Ishikawa (cell line): ENCODE data around the gene PHF1.

Experiments used
- CEBPB ChIP-seq: IDR thresholded peaks from 2 replicates; pipeline ENCODE4 v1.6.1; 2012
- CREB1 ChIP-seq: IDR thresholded peaks from 2 replicates; pipeline ENCODE4 v1.6.1; 2012; ENCODE audit warnings: low read depth
- EGR1 ChIP-seq: IDR thresholded peaks from 2 replicates; pipeline ENCODE4 v1.6.1; 2012
- EP300 ChIP-seq: IDR thresholded peaks from 2 replicates; pipeline ENCODE4 v1.6.1; 2012; ENCODE audit warnings: borderline replicate concordance
- FOXM1 ChIP-seq: IDR thresholded peaks from 2 replicates; pipeline ENCODE4 v1.6.1; 2012; ENCODE audit warnings: low read depth, borderline replicate concordance
- NFIC ChIP-seq: IDR thresholded peaks from 2 replicates; pipeline ENCODE4 v1.6.1; 2012
- RAD21 ChIP-seq: IDR thresholded peaks from 2 replicates; pipeline ENCODE4 v1.6.1; 2012; ENCODE audit warnings: low read depth
- REST ChIP-seq: IDR thresholded peaks from 2 replicates; pipeline ENCODE4 v1.6.1; 2012; ENCODE audit warnings: low read depth, mild to moderate bottlenecking
- TAF1 ChIP-seq: IDR thresholded peaks from 2 replicates; pipeline ENCODE4 v1.6.1; 2012; ENCODE audit warnings: low read depth, mild to moderate bottlenecking
- TCF12 ChIP-seq: IDR thresholded peaks from 2 replicates; pipeline ENCODE4 v1.6.1; 2012; ENCODE audit warnings: low read depth
- TEAD4 ChIP-seq: IDR thresholded peaks from 2 replicates; pipeline ENCODE4 v1.6.1; 2012
- USF1 ChIP-seq: IDR thresholded peaks from 2 replicates; pipeline ENCODE4 v1.6.1; 2012
- YY1 ChIP-seq: IDR thresholded peaks from 2 replicates; pipeline ENCODE4 v1.6.1; 2012; ENCODE audit warnings: low read depth
- ZBTB7A ChIP-seq: IDR thresholded peaks from 2 replicates; pipeline ENCODE4 v1.6.1; 2012; ENCODE audit warnings: low read depth
- TF ChIP-seq, protein P1 (sequence below): IDR thresholded peaks from 2 replicates; pipeline ENCODE4 v1.6.1; 2012

The PHF1 gene

GRCh38 chr6:33446356-33446755, 35.5 kb downstream of the PHF1 start:
- no peak for TF ChIP-seq CEBPB
- no peak for TF ChIP-seq TEAD4
- no peak for TF ChIP-seq ZBTB7A
- TF ChIP-seq EP300: no peak
- no peak for TF ChIP-seq REST
- no peak for TF ChIP-seq EGR1
- no peak for TF ChIP-seq USF1
- TF ChIP-seq TAF1: no peak
- TF ChIP-seq, protein P1, sequence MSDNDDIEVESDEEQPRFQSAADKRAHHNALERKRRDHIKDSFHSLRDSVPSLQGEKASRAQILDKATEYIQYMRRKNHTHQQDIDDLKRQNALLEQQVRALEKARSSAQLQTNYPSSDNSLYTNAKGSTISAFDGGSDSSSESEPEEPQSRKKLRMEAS: no peak
- TF ChIP-seq NFIC: no peak
- no peak for TF ChIP-seq TCF12
- no peak for TF ChIP-seq RAD21
- no peak for TF ChIP-seq YY1

DNA sequence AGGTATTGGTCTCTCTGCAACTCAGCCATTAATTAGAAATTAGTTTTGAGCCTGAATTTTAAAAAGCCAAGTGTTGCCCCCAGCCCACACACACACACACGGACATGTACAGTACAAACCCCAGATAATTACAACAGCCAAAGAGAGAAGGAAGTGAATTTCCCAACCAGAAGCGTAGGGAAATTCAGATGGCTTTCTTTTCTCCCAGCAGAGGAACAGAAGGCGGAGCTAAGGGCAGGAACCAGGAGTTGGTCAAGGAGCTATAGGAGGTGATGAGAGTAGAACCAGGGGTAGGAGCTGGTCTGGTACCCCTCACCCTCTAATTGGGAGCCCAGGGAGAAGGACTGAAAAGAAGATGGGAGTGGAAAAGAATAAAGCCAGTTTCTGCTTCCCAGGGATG, 39.6 kb downstream of the PHF1 start:
- TF ChIP-seq RAD21 (no peak), NFIC (no peak), CREB1 (no peak), ZBTB7A (no peak), EP300 (no peak), CEBPB (no peak), TAF1 (no peak), TEAD4 (no peak)

DNA sequence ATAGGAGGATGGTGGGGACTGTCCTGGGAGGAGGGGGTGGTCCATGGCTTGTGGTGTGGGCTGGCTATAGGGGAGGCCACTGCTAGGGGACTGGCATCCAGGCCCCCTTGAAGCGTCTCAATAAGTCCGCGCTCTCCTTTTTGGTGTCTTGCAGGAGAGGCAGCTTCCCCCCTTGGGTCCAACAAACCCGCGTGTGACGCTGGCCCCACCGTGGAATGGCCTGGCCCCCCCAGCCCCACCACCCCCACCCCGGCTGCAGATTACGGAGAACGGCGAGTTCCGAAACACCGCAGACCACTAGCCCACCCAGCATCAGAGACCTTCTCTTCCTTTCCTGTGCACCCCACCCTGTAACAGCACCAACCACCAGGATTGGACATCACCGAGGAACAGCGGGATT, 40.8 kb downstream of the PHF1 start:
- TF ChIP-seq REST (no peak), ZBTB7A (no peak), EGR1 (no peak), TAF1 (no peak), CEBPB (no peak), YY1 (no peak), FOXM1 (no peak), TCF12 (no peak), USF1 (no peak), CREB1 (no peak), TEAD4 (no peak), NFIC (no peak), RAD21 (no peak), EP300 (no peak)
- TF ChIP-seq, protein P1: no peak

DNA sequence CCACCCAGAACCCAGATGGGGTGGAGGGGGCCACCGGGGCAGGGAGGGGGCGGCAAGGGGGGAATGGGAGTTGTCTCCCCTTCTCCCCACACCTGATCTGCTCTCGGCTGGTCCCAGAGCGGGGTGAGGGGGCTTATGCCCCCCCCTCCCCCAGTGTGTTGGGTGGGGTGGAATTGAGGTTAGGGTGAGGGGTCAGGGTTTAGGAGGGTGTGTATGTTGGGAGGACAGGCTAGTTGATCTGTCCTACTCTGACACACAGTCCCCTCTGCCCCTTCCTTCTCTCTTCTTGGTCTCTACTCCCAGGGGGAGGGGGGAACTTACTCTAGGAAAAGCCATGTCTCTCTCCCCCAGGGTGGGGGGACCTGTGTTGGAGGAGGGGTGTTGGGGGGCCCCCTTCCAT, 41.7 kb downstream of the PHF1 start:
- no peak for TF ChIP-seq TAF1
- TF ChIP-seq TCF12: no peak
- TF ChIP-seq EP300: no peak
- TF ChIP-seq FOXM1: no peak
- TF ChIP-seq, protein P1: no peak
- TF ChIP-seq EGR1: no peak
- TF ChIP-seq REST: no peak
- TF ChIP-seq RAD21: no peak
- TF ChIP-seq CEBPB: no peak
- TF ChIP-seq YY1: no peak
- TF ChIP-seq ZBTB7A: no peak; the same call in 1 of the 2 replicates
- no peak for TF ChIP-seq CREB1
- no peak for TF ChIP-seq TEAD4
- no peak for TF ChIP-seq USF1
- no peak for TF ChIP-seq NFIC
